A549 (cell line): Measurements from ENCODE around the gene BTBD6.

Experiments
- CTCF ChIP-seq: fragments of >200 bp; sonication (Bioruptor Twin); formaldehyde crosslinking; IDR thresholded peaks from 3 replicates; pipeline ENCODE4 v1.5.1; 2016
- ZNF302 ChIP-seq: fragments of 250-450 bp; sonication (Bioruptor Pico); IDR thresholded peaks from 2 replicates; pipeline ENCODE4 v1.9.0; 2021; ENCODE audit warnings: inconsistent platforms, mild to moderate bottlenecking, moderate library complexity

- no peak; the same call in 2 of the 3 replicates for TF ChIP-seq CTCF
- no peak for TF ChIP-seq ZNF302 (CRISPR knock-in tag)
Measured at GRCh38 chr14:105201156-105201924, 47.0 kb upstream of the BTBD6 start.
